ENCODE measurements around the gene BIRC7. TPM values are rescaled to one million over a fixed set of nuclear protein-coding genes. Genes with fewer than 3 reads are reported as not detected.

The BIRC7 gene
- total RNA-seq, 4 donors from 2014 or later: 0.49 to 3.0 (median 1.7) TPM

DNA sequence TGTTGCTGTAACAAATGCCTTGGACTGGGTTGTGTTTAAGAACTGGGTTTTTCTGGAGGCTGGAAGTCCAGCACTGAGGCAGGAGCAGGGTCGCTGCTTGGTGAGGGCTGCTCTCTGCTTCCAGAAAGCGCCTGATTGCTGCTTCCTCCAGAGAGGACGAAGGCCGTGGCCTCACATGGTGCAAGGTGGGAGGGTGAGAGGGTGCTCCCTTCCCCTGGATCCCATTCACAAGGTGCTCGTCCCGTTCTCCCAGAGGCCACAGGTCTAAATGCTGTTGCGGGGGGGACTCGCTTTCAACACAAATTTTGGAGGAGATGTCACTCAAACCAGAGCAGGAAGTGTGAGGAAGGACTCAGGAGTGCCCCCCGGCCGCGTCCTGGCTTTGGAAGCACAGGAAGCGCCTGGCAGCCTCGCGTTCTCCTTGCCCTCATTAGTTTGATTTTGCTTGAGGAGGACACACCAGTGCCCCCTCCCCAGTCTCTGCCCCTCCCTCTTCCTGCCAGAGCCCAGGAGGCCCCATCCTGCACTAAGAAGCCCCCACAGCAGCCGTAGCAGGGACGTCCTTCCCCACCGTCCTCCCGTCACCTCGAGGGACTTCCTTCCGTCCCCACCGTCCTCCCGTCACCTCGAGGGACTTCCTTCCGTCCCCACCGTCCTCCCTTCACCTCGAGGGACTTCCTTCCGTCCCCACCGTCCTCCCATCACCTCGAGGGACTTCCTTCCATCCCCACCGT, 26.3 kb downstream of the BIRC7 start:
- no peaks in the 10 kb centered on the region for H3K36me3 ChIP-seq
- H3K27me3 ChIP-seq: peaks cover 83% of the 10 kb centered on the region
- no peak overlapping the region for H3K27ac ChIP-seq
- H3K4me3 ChIP-seq: no peak overlapping the region
- no peaks in the 10 kb centered on the region for H3K9me3 ChIP-seq
- no peak for DNase-seq (ENCODE audit: low spot score in 2 of 2)
- WGBS: 57% methylated on average over 27 of the region's 30 CpGs
- H3K4me1 ChIP-seq: no peaks in the 10 kb centered on the region
- TF ChIP-seq POLR2A (IDR thresholded peaks at IDR 0.05) (no peak), POLR2AphosphoS5 (IDR thresholded peaks at IDR 0.05) (no peak), EP300 (IDR thresholded peaks at IDR 0.05) (no peak)
- TF ChIP-seq, protein P1, sequence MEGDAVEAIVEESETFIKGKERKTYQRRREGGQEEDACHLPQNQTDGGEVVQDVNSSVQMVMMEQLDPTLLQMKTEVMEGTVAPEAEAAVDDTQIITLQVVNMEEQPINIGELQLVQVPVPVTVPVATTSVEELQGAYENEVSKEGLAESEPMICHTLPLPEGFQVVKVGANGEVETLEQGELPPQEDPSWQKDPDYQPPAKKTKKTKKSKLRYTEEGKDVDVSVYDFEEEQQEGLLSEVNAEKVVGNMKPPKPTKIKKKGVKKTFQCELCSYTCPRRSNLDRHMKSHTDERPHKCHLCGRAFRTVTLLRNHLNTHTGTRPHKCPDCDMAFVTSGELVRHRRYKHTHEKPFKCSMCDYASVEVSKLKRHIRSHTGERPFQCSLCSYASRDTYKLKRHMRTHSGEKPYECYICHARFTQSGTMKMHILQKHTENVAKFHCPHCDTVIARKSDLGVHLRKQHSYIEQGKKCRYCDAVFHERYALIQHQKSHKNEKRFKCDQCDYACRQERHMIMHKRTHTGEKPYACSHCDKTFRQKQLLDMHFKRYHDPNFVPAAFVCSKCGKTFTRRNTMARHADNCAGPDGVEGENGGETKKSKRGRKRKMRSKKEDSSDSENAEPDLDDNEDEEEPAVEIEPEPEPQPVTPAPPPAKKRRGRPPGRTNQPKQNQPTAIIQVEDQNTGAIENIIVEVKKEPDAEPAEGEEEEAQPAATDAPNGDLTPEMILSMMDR (IDR thresholded peaks at IDR 0.05): no peak

DNA sequence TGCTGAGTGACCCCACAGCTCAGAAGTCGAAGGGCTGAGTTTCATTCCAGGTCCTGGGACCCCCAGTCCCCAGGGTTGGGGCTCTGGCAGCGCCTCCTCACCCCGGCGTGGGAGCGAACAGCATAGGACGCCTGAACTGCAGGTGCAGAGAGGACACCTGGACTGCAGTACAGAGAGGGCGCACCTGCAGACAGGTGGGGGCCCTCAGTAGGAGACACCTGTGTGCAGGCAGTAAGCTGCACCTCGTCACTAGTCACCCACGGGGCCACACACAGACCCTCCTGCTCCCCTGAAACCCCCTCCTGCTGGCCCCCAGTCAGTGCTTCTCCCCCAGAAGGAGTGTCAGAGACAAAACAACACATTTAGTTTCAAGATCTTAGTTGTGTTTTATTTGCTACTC, 27.1 kb downstream of the BIRC7 start:
- WGBS: 89% methylated on average over 8 of the region's 9 CpGs
- H3K4me1 ChIP-seq: no peaks in the 10 kb centered on the region
- no peaks in the 10 kb centered on the region for H3K36me3 ChIP-seq
- H3K9me3 ChIP-seq: no peaks in the 10 kb centered on the region
- H3K4me3 ChIP-seq: no peak overlapping the region
- H3K27me3 ChIP-seq: peaks cover 80% of the 10 kb centered on the region
- no peak for DNase-seq (ENCODE audit: low spot score in 2 of 2)
- TF ChIP-seq EP300 (IDR thresholded peaks at IDR 0.05): no peak
- TF ChIP-seq, protein P1 (IDR thresholded peaks at IDR 0.05): no peak
- TF ChIP-seq POLR2A (IDR thresholded peaks at IDR 0.05): no peak
- TF ChIP-seq POLR2AphosphoS5 (IDR thresholded peaks at IDR 0.05): no peak
- no peak overlapping the region for H3K27ac ChIP-seq

DNA sequence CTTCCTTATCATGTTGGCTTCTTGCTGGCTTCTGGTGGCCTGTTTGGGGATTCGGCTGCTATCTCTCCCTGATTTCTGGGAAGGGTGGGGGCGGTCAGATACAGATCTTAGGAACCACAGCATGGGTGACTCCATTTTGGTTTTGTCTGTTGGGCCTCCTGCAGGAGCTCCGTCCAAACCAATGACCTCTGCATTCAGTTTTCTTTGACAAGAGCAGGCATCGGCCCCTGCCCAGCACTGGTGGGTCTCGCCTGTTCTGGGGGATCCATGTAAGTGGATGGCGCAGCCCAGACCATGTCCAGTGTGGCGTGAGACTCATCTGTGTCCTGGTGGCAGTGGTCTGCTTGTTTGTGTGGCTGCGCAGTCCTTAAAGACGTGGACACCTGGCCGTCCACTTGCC, 28.3 kb downstream of the BIRC7 start:
- WGBS: 87% methylated on average over 8 of the region's 10 CpGs
- no peak for DNase-seq (ENCODE audit: low spot score in 2 of 2)
- TF ChIP-seq EP300 (IDR thresholded peaks at IDR 0.05): no peak
- TF ChIP-seq, protein P1 (IDR thresholded peaks at IDR 0.05): no peak
- no peak for TF ChIP-seq POLR2AphosphoS5 (IDR thresholded peaks at IDR 0.05)
- no peak for TF ChIP-seq POLR2A (IDR thresholded peaks at IDR 0.05)
- H3K4me1 ChIP-seq: peaks cover 6% of the 10 kb centered on the region
- no peak overlapping the region for H3K27ac ChIP-seq
- H3K4me3 ChIP-seq: no peak overlapping the region
- H3K36me3 ChIP-seq: no peaks in the 10 kb centered on the region
- no peaks in the 10 kb centered on the region for H3K9me3 ChIP-seq
- H3K27me3 ChIP-seq: peaks cover 69% of the 10 kb centered on the region

DNA sequence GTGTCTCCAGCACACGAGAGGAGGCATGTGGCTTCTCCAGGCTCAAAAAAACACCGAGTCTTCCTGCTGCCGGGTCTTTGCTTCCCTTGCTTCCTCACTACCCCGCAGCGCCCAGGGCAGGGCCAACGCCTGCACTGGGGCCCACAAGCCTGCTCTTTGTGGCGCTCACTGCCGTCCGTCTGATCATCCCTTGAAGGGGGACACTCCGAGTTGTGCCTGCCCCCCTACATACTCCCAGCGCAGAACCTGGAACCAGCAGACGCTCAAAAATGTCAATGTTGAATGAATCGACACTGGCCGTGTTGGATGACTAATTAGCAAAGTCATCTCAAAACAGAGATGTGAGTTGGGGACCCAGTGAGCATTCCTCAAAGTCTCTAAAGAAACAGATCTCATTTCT, 28.8 kb downstream of the BIRC7 start:
- peaks cover 64% of the 10 kb centered on the region for H3K27me3 ChIP-seq
- no peak overlapping the region for H3K4me3 ChIP-seq
- no peak overlapping the region for H3K27ac ChIP-seq
- H3K4me1 ChIP-seq: peaks cover 11% of the 10 kb centered on the region
- H3K9me3 ChIP-seq: no peaks in the 10 kb centered on the region
- no peaks in the 10 kb centered on the region for H3K36me3 ChIP-seq
- WGBS: 20% methylated on average over 1 of the region's 14 CpGs
- TF ChIP-seq POLR2A (IDR thresholded peaks at IDR 0.05): no peak
- TF ChIP-seq EP300 (IDR thresholded peaks at IDR 0.05): no peak
- TF ChIP-seq, protein P1 (IDR thresholded peaks at IDR 0.05): no peak
- no peak for TF ChIP-seq POLR2AphosphoS5 (IDR thresholded peaks at IDR 0.05)
- no peak for DNase-seq (ENCODE audit: low spot score in 2 of 2)

DNA sequence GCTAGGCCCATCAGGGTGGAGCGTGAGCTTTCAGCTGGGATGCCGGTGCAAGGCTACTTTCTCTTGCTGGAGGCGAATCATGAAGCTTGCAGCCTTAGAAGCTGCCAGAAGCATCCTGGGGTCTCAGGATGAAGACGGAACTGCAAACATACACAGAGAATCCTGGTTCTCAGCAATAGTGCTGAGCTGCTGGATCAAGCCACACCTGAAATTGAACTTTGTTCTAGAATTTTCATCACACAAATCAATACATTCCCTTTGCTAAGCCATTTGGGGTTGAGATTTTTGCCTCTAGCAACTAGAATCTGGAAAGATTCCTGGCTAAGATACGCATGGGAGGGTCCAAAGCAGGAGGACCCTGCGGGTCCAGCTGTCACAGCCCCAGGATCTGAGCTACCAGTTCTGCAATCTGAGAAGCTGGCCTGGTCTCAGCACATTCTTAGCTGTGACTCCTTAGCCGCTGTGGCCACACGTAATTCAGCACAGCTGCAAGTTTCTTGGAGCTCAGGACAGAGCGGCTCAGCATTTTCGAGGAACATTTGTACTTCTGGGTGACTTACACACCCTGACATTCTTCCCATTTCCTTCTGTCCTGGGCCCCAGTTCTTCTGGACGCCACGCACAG, 30.3 kb downstream of the BIRC7 start:
- 67% methylated on average over 9 of the region's 12 CpGs for WGBS
- no peak overlapping the region for H3K4me3 ChIP-seq
- peaks cover 52% of the 10 kb centered on the region for H3K27me3 ChIP-seq
- H3K27ac ChIP-seq: no peak overlapping the region
- no peaks in the 10 kb centered on the region for H3K36me3 ChIP-seq
- no peaks in the 10 kb centered on the region for H3K9me3 ChIP-seq
- H3K4me1 ChIP-seq: peaks cover 12% of the 10 kb centered on the region
- TF ChIP-seq, protein P1 (IDR thresholded peaks at IDR 0.05): no peak
- no peak for TF ChIP-seq POLR2A (IDR thresholded peaks at IDR 0.05)
- TF ChIP-seq POLR2AphosphoS5 (IDR thresholded peaks at IDR 0.05): no peak
- no peak for TF ChIP-seq EP300 (IDR thresholded peaks at IDR 0.05)
- DNase-seq (ENCODE audit: low spot score in 2 of 2): no peak
